Tibial nerve (tissue), 4 donors: Measurements from ENCODE around the gene PSMD5.

Experiments
- EP300 ChIP-seq, 2 donors: sonication (generic); formaldehyde crosslinking; IDR thresholded peaks; one replicate each; pipeline ENCODE4 v1.6.1; 2017; ENCODE audit warnings: antibody characterized with exemption in 2 of 2, mild to moderate bottlenecking in 1 of 2
- TF ChIP-seq, protein P1 (sequence below), 5 experiments: fragments of 200-600 bp in 3 of 5; fragments of 450-650 bp in 2 of 5; sonication (generic) in 3 of 5; IDR thresholded peaks; one replicate each; pipeline ENCODE4 v1.5.1; 2016 to 2019; ENCODE audit warnings: antibody characterized with exemption in 5 of 5, mild to moderate bottlenecking in 3 of 5, moderate library complexity in 2 of 5

DNA sequence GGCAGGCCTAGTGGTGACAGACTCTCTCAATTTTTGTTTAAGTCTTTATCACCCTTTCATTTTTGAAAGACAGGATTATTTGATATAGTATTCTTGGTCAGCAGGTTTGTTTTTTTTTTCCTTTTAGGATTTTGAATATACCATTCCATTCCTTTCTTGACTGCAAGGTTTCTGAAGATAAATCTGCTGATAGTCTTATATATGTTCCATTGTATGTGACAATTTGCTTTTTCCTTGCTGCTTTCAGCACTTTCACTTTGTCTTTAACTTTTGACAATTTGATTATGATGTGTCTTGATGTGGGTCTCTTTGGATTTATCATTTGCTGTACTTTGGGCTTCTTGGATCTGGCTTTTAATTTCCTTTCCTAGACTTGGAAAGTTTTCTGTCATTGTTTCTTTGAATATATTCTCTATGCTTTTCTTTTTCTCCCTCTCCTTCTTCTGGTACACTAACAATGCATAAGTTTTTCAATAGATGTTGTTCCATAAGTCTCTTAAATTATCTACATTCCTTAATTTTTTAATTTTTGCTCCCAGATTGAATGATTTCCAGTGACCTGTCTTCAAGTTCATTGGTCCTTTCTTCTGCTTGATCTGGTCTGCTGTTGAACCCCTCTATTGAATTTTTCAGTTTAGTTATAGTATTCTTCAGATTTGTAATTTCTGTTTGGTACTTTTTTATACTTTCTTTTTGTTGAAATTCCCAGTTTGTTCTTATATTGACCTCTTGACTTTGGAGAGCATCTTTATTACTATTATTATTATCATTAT, 34.9 kb downstream of the PSMD5 start:
- no peak for TF ChIP-seq EP300 (IDR thresholded peaks at IDR 0.05)
- TF ChIP-seq, protein P1, sequence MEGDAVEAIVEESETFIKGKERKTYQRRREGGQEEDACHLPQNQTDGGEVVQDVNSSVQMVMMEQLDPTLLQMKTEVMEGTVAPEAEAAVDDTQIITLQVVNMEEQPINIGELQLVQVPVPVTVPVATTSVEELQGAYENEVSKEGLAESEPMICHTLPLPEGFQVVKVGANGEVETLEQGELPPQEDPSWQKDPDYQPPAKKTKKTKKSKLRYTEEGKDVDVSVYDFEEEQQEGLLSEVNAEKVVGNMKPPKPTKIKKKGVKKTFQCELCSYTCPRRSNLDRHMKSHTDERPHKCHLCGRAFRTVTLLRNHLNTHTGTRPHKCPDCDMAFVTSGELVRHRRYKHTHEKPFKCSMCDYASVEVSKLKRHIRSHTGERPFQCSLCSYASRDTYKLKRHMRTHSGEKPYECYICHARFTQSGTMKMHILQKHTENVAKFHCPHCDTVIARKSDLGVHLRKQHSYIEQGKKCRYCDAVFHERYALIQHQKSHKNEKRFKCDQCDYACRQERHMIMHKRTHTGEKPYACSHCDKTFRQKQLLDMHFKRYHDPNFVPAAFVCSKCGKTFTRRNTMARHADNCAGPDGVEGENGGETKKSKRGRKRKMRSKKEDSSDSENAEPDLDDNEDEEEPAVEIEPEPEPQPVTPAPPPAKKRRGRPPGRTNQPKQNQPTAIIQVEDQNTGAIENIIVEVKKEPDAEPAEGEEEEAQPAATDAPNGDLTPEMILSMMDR (IDR thresholded peaks at IDR 0.05), result no peak
